Prostate gland (tissue), 1 donor: ENCODE data around the gene PRCD.

Experiments
- POLR2A ChIP-seq: fragments of 450-650 bp; IDR thresholded peaks from one replicate; pipeline ENCODE4 v1.6.1; 2016; ENCODE audit warnings: antibody characterized with exemption, mild to moderate bottlenecking
- POLR2AphosphoS5 ChIP-seq: sonication (generic); formaldehyde crosslinking; IDR thresholded peaks from one replicate; pipeline ENCODE4 v1.6.1; 2017; ENCODE audit warnings: antibody characterized with exemption

- no peak for TF ChIP-seq POLR2AphosphoS5
- TF ChIP-seq POLR2A: no peak
These were observed 11.8 kb downstream of the PRCD start for GRCh38 chr17:76551685-76552084.
